Thymus (tissue), 11 donors: Measurements from ENCODE around the gene NAA38. TPM values are rescaled to one million over a fixed set of nuclear protein-coding genes. Genes with fewer than 3 reads are reported as not detected.

ENCODE experiments used
- DNase-seq, 9 donors: peaks; one replicate each; pipeline ENCODE4 v3.0.0-alpha.2; 2013; ENCODE audit warnings: low spot score in 9 of 9, low read depth in 6 of 9, missing footprints in 1 of 9
- H3K27ac ChIP-seq, 2 donors: one replicate each; pipeline ENCODE4 v1.5.1; 2013; ENCODE audit warnings: control low read depth in 1 of 2, low read depth in 1 of 2, low read length in 1 of 2, mild to moderate bottlenecking in 1 of 2, moderate library complexity in 1 of 2
- H3K27me3 ChIP-seq, 2 donors: one replicate each; pipeline ENCODE4 v1.5.1; 2013; ENCODE audit warnings: low read length in 1 of 2; ENCODE audit not compliant: control insufficient read depth in 2 of 2, insufficient read depth in 1 of 2
- H3K36me3 ChIP-seq, 2 donors: one replicate each; pipeline ENCODE4 v1.5.1; 2013; ENCODE audit warnings: low read length in 1 of 2, mild to moderate bottlenecking in 1 of 2, moderate library complexity in 1 of 2; ENCODE audit not compliant: control insufficient read depth in 2 of 2, insufficient read depth in 2 of 2
- H3K4me1 ChIP-seq, 2 donors: one replicate each; pipeline ENCODE4 v1.5.1; 2013; ENCODE audit warnings: low read length in 2 of 2; ENCODE audit not compliant: control insufficient read depth in 2 of 2, insufficient read depth in 2 of 2
- H3K4me3 ChIP-seq, 2 donors: one replicate each; pipeline ENCODE4 v1.5.1; 2013; ENCODE audit warnings: low read length in 2 of 2, control low read depth in 1 of 2, mild to moderate bottlenecking in 1 of 2
- H3K9me3 ChIP-seq, 2 donors: one replicate each; pipeline ENCODE4 v1.5.1; 2013; ENCODE audit warnings: low read length in 1 of 2, mild to moderate bottlenecking in 1 of 2; ENCODE audit not compliant: control insufficient read depth in 2 of 2, insufficient read depth in 1 of 2
- WGBS: extraction: QIAGEN DNeasy Blood & Tissue Kit; methylation state at CpG from one replicate; pipeline ENCODE4 v1.1.7; 2013; 5-methylcytosine and 5-hydroxymethylcytosine counted together
- polyA plus RNA-seq: library from polyadenylated mRNA; stranded (reverse); fragments of 200-250 nt; gene quantifications from one replicate; pipeline ENCODE4 v1.2.3, GENCODE V29; 2013
- total RNA-seq: library from RNA; stranded (reverse); fragments of 120-200 nt; gene quantifications from one replicate; pipeline ENCODE4 v1.2.4, GENCODE V29; 2013
- donor health status: healthy.

The NAA38 gene
- total and polyA plus RNA-seq, 2 donors: 85.3 to 155 TPM

DNA sequence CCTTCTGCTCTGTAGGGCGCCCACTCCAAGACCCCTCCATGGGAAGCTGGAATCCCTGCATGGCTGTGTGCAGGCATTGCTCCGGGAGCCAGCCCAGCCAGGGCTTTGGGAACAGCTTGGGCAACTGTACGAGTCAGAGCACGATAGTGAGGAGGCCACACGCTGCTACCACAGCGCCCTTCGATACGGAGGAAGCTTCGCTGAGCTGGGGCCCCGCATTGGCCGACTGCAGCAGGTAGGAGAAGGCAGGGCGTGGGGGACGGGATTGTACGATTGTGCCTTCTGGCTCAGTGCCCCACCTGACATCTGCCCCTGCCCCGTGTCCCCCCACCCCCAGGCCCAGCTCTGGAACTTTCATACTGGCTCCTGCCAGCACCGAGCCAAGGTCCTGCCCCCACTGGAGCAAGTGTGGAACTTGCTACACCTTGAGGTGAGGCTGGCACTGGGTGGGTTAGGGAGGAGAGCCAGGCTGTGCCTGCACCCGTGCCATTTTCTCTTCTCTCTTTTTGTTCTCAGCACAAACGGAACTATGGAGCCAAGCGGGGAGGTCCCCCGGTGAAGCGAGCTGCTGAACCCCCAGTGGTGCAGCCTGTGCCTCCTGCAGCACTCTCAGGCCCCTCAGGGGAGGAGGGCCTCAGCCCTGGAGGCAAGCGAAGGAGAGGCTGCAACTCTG lies 11.2 kb downstream of the NAA38 start:
- DNase-seq: no peak
- Histone ChIP-seq H3K4me1 (peaks cover 12 to 56% of the 10 kb centered on the region in 2 donors), H3K36me3 (peaks cover 58 to 60% of the 10 kb centered on the region in 2 donors), H3K27ac (no peak overlapping the region), H3K27me3 (no peaks in the 10 kb centered on the region), H3K9me3 (peaks cover 0 to 23% of the 10 kb centered on the region in 2 donors), H3K4me3 (no peak overlapping the region)
- WGBS: 96% methylated on average over 22 of the region's 22 CpGs

DNA sequence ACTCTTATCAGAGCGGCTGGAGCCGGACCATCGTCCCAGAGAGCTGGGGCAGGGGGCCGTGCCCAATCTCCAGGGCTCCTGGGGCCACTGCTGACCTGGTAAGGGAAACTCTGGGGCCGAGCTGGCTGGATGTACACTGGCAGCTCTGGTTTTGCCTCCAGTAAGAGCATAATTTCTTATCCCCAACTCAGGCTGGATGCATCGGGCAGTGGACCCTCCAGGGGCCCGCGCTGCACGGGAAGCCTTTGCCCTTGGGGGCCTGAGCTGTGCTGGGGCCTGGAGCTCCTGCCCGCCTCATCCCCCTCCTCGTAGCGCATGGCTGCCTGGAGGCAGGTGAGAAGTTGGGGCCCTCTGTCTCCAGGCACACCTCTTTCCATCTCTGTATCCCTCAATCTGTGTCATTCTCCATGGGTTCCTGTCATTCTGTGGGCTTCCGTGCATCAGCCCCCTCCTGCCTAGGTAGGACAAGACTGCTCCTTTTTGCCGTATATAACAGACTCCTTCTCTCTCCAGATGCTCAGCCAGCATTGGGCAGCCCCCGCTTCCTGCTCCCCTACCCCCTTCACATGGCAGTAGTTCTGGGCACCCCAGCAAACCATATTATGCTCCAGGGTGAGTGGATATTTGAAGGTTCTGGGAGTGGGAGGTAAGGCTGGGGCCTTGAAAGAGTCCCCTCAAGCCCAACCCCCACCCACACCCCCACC lies 11.8 kb downstream of the NAA38 start:
- no peak for DNase-seq
- Histone ChIP-seq H3K27me3 (no peaks in the 10 kb centered on the region), H3K9me3 (peaks cover 0 to 22% of the 10 kb centered on the region in 2 donors), H3K36me3 (peaks cover 52 to 60% of the 10 kb centered on the region in 2 donors), H3K4me1 (peaks cover 12 to 56% of the 10 kb centered on the region in 2 donors), H3K27ac (peak overlapping the region in 1 of 2 donors; percentile 71), H3K4me3 (peak overlapping the region; percentile 65 to 66)
- WGBS: 92% methylated on average over 15 of the region's 15 CpGs

DNA sequence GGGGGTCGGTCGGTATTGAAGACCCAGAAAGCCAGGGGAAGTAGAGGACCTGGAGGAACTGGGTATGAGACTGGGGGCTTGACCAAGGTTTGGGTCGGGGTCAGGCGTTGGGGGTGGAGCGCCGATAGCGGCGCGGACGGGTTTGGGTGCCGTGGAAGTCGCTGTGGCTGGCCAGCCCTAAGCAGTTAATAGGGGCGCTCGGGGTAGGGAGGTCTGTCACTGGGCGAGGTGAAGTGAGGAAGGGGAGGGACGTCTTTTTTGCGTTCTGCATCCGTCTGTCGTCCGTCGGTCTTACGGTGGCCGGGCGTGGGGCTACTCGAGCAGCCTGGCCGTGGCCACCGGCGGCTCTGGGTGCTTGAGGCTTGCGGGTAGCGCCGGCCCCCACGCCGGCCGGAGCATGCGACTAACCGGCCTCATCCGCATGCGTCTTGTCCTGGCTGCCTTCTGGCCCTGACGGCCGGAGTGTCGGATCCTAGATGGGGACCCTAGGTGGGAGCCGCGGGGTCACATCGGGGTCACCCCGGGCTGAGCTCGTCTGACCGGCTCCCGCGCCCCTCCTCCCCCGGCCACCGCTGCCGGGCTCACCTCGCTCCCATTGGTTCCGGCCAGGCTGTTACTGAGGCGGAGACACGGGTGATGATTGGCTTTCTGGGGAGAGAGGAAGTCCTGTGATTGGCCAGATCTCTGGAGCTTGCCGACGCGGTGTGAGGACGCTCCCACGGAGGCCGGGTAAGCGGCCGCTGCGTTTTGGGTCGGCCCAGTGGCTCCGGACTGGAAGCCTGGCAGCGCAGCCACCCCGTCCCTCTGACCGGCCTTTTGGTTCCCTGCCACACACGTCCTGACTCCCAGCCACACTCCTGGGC lies 12.8 kb downstream of the NAA38 start:
- H3K9me3 ChIP-seq: peaks cover 0 to 22% of the 10 kb centered on the region in 2 donors
- H3K36me3 ChIP-seq: peaks cover 43 to 60% of the 10 kb centered on the region in 2 donors
- H3K4me3 ChIP-seq: peak overlapping the region; percentile 65 to 66
- no peaks in the 10 kb centered on the region for H3K27me3 ChIP-seq
- peak overlapping the region; percentile 87 to 93 for H3K27ac ChIP-seq
- H3K4me1 ChIP-seq: peaks cover 19 to 58% of the 10 kb centered on the region in 2 donors
- 1% methylated on average over 71 of the region's 71 CpGs for WGBS
- peak in 5 of 9 donors; percentile 69 to 90 (median 76) for DNase-seq

DNA sequence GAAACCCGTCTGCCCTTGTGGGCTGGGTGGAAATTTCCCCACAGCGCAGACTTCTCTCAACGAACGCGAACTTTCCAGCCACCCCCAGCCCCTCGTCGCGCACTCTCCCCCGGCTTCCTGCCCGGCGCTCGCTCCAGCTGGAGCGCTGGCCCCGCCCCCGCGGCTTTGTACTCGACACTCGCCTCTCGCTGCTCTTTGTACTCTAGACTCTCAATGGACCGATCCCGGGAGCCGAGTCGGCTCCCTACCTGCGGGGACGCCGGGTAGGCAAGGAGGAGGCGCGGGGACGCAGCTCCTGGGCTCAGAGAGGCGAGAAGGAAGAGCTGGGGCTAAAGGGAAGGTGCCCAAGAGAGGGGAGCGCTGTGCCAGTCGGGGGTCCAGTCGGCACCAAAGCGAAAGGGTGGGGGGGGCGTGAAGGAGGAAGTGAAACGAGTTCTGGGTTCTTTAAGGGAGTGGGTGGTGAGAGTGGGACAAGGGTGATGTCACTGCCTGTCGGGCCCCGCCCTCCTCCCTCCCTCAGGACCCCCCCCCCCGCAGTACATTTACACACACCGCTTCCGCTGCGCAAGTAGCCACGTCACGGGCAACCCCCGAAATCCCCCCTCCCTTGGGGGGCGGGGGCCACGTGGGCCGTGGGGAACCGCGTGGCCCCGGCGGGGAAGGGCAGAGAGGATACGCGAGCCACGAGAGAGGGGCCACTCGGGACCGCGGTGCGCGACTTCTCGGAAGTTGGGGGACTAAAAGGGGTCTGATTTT lies 13.6 kb downstream of the NAA38 start:
- WGBS: under 1% methylated on average over 61 of the region's 61 CpGs
- peaks cover 35 to 60% of the 10 kb centered on the region in 2 donors for H3K36me3 ChIP-seq
- peak in 6 of 9 donors; percentile 68 to 90 (median 82) for DNase-seq
- peak overlapping the region; percentile 93 to 95 for H3K27ac ChIP-seq
- H3K4me3 ChIP-seq: peak overlapping the region; percentile 65 to 66
- H3K9me3 ChIP-seq: peaks cover 0 to 22% of the 10 kb centered on the region in 2 donors
- no peaks in the 10 kb centered on the region for H3K27me3 ChIP-seq
- H3K4me1 ChIP-seq: peaks cover 27 to 66% of the 10 kb centered on the region in 2 donors

DNA sequence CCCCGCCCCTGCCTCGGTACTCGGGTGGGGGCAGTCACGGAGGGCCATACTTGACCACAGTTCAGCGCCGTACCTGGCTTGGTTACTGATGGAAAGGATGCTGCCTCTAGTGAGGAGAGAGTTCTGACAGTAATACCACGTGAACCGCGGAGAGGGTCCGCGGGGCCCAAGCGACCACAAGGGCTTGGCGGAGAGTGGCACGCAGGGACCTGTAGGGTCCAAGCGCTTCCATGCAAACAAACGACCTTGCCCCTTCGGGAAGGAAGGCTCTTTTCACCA lies 14.2 kb downstream of the NAA38 start:
- H3K4me3 ChIP-seq: peak overlapping the region; percentile 65 to 66
- peaks cover 30 to 56% of the 10 kb centered on the region in 2 donors for H3K36me3 ChIP-seq
- no peaks in the 10 kb centered on the region for H3K27me3 ChIP-seq
- no peak for DNase-seq
- H3K27ac ChIP-seq: peak overlapping the region; percentile 93 to 95
- H3K4me1 ChIP-seq: peaks cover 31 to 70% of the 10 kb centered on the region in 2 donors
- WGBS: under 1% methylated on average over 17 of the region's 17 CpGs
- peaks cover 0 to 22% of the 10 kb centered on the region in 2 donors for H3K9me3 ChIP-seq

DNA sequence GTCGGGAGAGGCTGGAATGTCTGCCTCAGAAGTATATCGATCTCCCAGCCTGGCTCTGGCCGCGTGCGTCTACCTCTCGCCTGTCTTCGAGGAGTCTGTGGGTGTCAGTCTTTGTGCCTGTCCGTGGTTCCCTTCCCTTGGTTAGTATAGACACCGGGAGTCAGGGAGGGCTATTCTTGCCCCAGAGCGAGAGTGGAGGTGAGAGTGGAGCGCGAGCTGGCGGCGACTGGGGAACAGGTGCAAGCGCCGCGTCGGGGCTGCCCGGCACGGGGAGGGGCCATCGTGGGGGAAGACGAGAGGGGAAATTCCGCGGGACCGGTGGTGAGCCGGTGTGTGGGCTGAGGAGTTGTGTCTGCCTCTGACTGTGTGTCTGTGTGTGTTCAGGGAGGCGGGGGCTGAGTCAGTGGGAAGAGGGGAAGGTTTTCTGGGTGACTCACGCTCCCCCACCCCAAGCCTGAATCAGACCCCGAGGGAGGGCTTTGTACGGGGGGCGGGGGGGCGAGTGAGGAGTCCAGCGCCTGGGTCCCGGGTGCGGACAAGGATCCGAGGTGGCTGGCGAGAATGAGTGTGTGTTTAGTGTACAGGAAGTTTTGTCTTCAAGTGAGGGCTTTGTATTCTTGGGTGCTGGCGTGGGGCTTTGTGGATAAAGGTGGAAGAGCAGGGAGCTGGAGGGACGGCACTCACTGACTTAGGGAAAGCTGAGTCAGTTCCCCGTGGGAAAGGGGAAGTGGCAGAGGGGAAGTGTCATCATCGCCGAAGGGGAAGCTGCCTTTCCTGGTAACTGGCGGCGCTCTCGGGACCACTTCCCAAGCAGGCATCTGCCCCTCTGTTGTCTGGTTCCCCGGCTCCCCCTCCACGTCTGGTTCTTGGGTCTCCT lies 14.7 kb downstream of the NAA38 start:
- under 1% methylated on average over 47 of the region's 47 CpGs for WGBS
- H3K4me1 ChIP-seq: peaks cover 31 to 74% of the 10 kb centered on the region in 2 donors
- DNase-seq: peak in 4 of 9 donors; percentile 67 to 83 (median 72)

DNA sequence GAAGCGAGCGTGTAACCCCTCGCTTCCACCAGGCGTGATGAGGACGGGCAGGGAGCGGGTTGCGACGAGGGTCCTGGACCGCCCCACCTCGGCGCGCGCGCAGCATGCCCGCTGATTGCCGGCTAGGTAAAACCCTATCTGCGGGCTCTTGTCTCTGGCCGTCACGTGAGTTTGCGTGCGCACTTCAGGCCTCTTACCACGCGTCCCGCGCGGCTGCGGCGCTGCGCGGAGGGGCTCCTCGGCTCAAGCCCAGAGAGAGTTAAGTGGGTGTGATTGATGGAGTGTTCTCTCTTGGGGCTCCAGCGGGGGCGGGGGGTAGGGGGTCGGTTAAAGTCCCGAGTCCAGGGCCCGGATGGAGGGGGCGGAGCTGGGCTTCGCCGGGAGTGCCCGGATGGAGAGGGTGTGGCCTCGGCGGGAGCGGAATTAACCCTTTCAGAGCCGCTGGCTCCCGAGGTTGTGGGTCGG lies 15.4 kb downstream of the NAA38 start:
- peaks cover 0 to 22% of the 10 kb centered on the region in 2 donors for H3K9me3 ChIP-seq
- WGBS: under 1% methylated on average over 46 of the region's 46 CpGs
- peaks cover 37 to 81% of the 10 kb centered on the region in 2 donors for H3K4me1 ChIP-seq

More for the DNA sequence above, 14.7 kb downstream of the NAA38 start:
- H3K27me3 ChIP-seq: no peaks in the 10 kb centered on the region
- peak overlapping the region; percentile 65 to 66 for H3K4me3 ChIP-seq
- peaks cover 0 to 22% of the 10 kb centered on the region in 2 donors for H3K9me3 ChIP-seq
- H3K36me3 ChIP-seq: peaks cover 25 to 50% of the 10 kb centered on the region in 2 donors
- peak overlapping the region; percentile 93 to 95 for H3K27ac ChIP-seq

More for the DNA sequence above, 15.4 kb downstream of the NAA38 start:
- H3K4me3 ChIP-seq: peak overlapping the region; percentile 65 to 66
- peaks cover 19 to 45% of the 10 kb centered on the region in 2 donors for H3K36me3 ChIP-seq
- H3K27me3 ChIP-seq: no peaks in the 10 kb centered on the region
- DNase-seq: peak in 6 of 9 donors; percentile 70 to 89 (median 80)
- peak overlapping the region; percentile 93 to 95 for H3K27ac ChIP-seq
